ENCODE results near the gene SLC38A6. TPM values are rescaled to one million over a fixed set of nuclear protein-coding genes. Genes with fewer than 3 reads are reported as not detected.

Gene SLC38A6
- total and polyA plus RNA-seq, 2 experiments from 2014 or later, result 11.9 to 23.2 TPM

DNA sequence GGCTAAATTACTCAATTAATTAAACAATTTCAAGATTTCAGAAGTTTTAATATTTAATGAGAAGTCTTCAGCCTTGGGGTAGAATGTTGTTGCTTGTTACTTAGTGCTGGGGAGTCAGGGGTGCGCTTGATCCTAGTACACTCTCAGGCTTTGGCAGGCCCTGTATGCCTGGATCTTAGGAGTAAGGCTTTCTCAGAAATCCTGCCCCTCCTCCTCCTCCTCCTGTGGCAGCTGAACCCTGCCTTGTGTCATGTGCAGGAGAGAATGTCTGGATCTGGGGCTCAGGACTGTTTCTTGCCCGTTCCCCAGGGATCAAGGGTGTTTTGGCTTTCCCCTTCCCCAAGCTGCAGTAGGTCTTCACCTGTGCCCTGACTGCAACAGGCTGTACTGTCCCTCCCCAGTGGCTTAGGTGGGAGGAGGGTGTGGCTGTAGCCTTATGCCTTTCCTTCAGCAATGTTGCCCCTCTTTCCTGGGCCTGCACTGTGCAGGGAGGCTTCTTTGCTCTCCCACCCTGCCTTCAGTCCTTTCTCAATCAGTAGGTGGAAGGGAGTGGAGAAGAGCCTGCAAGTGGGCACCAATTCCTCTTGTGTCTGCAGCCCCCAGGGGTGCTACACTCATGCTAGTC lies 108.2 kb downstream of the SLC38A6 start (continued):
- TF ChIP-seq, protein P1, sequence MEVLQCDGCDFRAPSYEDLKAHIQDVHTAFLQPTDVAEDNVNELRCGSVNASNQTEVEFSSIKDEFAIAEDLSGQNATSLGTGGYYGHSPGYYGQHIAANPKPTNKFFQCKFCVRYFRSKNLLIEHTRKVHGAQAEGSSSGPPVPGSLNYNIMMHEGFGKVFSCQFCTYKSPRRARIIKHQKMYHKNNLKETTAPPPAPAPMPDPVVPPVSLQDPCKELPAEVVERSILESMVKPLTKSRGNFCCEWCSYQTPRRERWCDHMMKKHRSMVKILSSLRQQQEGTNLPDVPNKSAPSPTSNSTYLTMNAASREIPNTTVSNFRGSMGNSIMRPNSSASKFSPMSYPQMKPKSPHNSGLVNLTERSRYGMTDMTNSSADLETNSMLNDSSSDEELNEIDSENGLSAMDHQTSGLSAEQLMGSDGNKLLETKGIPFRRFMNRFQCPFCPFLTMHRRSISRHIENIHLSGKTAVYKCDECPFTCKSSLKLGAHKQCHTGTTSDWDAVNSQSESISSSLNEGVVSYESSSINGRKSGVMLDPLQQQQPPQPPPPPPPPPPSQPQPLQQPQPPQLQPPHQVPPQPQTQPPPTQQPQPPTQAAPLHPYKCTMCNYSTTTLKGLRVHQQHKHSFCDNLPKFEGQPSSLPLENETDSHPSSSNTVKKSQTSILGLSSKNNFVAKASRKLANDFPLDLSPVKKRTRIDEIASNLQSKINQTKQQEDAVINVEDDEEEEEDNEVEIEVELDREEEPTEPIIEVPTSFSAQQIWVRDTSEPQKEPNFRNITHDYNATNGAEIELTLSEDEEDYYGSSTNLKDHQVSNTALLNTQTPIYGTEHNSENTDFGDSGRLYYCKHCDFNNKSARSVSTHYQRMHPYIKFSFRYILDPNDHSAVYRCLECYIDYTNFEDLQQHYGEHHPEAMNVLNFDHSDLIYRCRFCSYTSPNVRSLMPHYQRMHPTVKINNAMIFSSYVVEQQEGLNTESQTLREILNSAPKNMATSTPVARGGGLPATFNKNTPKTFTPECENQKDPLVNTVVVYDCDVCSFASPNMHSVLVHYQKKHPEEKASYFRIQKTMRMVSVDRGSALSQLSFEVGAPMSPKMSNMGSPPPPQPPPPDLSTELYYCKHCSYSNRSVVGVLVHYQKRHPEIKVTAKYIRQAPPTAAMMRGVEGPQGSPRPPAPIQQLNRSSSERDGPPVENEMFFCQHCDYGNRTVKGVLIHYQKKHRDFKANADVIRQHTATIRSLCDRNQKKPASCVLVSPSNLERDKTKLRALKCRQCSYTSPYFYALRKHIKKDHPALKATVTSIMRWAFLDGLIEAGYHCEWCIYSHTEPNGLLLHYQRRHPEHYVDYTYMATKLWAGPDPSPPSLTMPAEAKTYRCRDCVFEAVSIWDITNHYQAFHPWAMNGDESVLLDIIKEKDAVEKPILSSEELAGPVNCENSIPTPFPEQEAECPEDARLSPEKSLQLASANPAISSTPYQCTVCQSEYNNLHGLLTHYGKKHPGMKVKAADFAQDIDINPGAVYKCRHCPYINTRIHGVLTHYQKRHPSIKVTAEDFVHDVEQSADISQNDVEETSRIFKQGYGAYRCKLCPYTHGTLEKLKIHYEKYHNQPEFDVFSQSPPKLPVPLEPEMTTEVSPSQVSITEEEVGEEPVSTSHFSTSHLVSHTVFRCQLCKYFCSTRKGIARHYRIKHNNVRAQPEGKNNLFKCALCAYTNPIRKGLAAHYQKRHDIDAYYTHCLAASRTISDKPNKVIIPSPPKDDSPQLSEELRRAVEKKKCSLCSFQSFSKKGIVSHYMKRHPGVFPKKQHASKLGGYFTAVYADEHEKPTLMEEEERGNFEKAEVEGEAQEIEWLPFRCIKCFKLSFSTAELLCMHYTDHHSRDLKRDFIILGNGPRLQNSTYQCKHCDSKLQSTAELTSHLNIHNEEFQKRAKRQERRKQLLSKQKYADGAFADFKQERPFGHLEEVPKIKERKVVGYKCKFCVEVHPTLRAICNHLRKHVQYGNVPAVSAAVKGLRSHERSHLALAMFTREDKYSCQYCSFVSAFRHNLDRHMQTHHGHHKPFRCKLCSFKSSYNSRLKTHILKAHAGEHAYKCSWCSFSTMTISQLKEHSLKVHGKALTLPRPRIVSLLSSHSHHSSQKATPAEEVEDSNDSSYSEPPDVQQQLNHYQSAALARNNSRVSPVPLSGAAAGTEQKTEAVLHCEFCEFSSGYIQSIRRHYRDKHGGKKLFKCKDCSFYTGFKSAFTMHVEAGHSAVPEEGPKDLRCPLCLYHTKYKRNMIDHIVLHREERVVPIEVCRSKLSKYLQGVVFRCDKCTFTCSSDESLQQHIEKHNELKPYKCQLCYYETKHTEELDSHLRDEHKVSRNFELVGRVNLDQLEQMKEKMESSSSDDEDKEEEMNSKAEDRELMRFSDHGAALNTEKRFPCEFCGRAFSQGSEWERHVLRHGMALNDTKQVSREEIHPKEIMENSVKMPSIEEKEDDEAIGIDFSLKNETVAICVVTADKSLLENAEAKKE (CRISPR knock-in tag; IDR thresholded peaks at IDR 0.05), result no peak

DNA sequence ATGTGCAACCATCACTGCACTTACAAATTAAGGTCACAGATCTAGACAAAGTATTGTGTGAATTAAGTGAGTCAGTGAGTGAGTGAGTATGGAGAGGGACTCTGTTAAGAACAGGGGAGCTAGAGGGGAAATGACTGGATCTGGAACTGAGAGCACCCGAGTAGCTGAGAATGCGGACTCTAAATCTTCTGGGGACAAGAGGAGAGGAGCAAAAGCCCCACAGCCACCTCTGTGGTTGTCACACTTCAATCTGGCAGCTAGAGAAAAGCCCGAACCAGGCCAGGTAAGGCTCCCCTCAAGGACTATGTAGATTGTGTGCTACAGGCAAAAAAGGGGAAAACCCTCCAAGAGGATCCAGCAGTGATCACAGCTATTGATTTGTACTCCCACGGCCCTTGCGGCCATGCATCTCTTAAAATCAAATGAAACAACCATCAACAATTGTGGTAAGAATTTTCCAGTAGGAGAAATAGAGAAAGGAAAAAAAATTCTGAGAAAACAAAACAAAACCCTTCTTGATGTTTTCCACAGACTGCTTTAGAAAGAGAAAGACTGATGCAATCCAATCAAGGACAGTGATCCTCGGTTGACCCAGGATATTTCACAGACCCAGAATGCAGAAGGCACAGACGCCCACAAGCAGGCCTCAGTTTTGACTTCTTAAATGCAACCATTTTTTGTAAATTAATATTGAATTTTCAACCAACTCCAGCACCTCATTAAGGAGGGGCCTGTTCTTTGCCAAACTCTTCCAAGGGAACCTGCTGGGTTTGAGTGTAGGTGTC lies 109.6 kb downstream of the SLC38A6 start:
- H3K36me3 Mint-ChIP-seq (ENCODE audit: low read depth), result peaks cover 2% of the 10 kb centered on the region; the same call in 1 of the 3 replicates
- Histone ChIP-seq H3F3A (replicated peaks; ENCODE audit: low read depth) (no peaks in the 10 kb centered on the region), H3K4me2 (no peak overlapping the region), H3K9me2 (ENCODE audit: insufficient read depth) (no peaks in the 10 kb centered on the region), H3K4me3 (no peak overlapping the region), H3K4me1 (ENCODE audit: insufficient read depth) (no peaks in the 10 kb centered on the region), H3K27me3 (ENCODE audit: insufficient read depth) (no peaks in the 10 kb centered on the region), H4K20me1 (replicated peaks; ENCODE audit: insufficient read depth) (no peaks in the 10 kb centered on the region), H3K36me3 (ENCODE audit: insufficient read depth) (no peaks in the 10 kb centered on the region; the same call in 1 of the 2 replicates), H2AFZ (peak overlapping the region; percentile 56; the same call in 1 of the 2 replicates), H3K79me2 (replicated peaks; ENCODE audit: insufficient read depth) (no peaks in the 10 kb centered on the region), H3K27ac (ENCODE audit: low read depth) (no peak overlapping the region)
- H3K4me3 Mint-ChIP-seq, result no peak overlapping the region
- no peaks in the 10 kb centered on the region for H3K27me3 Mint-ChIP-seq (ENCODE audit: insufficient read depth, low read depth, poor library complexity)
- DNase-seq (ENCODE audit: low spot score) (no peak), ATAC-seq (peak; percentile 79)
- H3K9me3 Mint-ChIP-seq, result peaks cover 9% of the 10 kb centered on the region; the same call in 2 of the 3 replicates
- peak overlapping the region; percentile 16 for H3K27ac Mint-ChIP-seq
- H3K4me1 Mint-ChIP-seq, result peaks cover 22% of the 10 kb centered on the region
- TF ChIP-seq, protein P1 (CRISPR knock-in tag; IDR thresholded peaks at IDR 0.05), result no peak
- TF ChIP-seq CREB1 (CRISPR knock-in tag; IDR thresholded peaks at IDR 0.05; ENCODE audit: low read depth) (no peak), ZNF114 (CRISPR knock-in tag; IDR thresholded peaks at IDR 0.05) (no peak), ZNF331 (CRISPR knock-in tag; IDR thresholded peaks at IDR 0.05; ENCODE audit: low read depth) (no peak), EZH2phosphoT487 (IDR thresholded peaks at IDR 0.05; ENCODE audit: unreplicated experiment) (no peak), JUNB (IDR thresholded peaks at IDR 0.05; ENCODE audit: unreplicated experiment) (no peak), POLR2AphosphoS5 (IDR thresholded peaks at IDR 0.05; ENCODE audit: low read depth) (no peak), EZH2 (IDR thresholded peaks at IDR 0.05; ENCODE audit: low read depth, unreplicated experiment) (no peak)
